H1 (cell line): Measurements from ENCODE around the gene DPEP2. TPM values are rescaled to one million over a fixed set of nuclear protein-coding genes. Genes with fewer than 3 reads are reported as not detected.

Experiments used
- CTCF ChIA-PET: fragments of 300-600 bp; sonication (Branson Sonifier 250); formaldehyde crosslinking; loops from one replicate; lab custom pipeline; 2021; ENCODE audit not compliant: partially characterized antibody; lab: Charles Lee
- POLR2A ChIA-PET: fragments of 300-600 bp; sonication (Branson Sonifier 250); formaldehyde crosslinking; loops from one replicate; lab custom pipeline; 2021; ENCODE audit warnings: inconsistent platforms; ENCODE audit not compliant: partially characterized antibody; lab: Charles Lee
- DNase-seq, 2 experiments: peaks; one replicate each; pipeline versions ENCODE4 v3.0.0 to v3.0.0-alpha.2; 2010 to 2022; ENCODE audit warnings: low spot score in 2 of 2, low read depth in 1 of 2, mixed read lengths in 1 of 2
- FAIRE-seq: peaks from 2 replicates; lab custom pipeline; 2011; peaks lifted over from hg19 to GRCh38; lab: Jason Lieb, UNC
- H2AFZ ChIP-seq: 2 replicates; pipeline ENCODE4 v1.8.1; 2012; ENCODE audit warnings: low read length, inconsistent platforms
- H2AK5ac ChIP-seq: 2 replicates; pipeline ENCODE4 v1.6.1; 2013; ENCODE audit warnings: low read depth, low read length
- H2BK120ac ChIP-seq: replicated peaks from 2 replicates; pipeline ENCODE3; 2013; ENCODE audit warnings: low read depth, low read length, inconsistent platforms
- H2BK12ac ChIP-seq: 2 replicates; pipeline ENCODE4 v1.6.1; 2013; ENCODE audit warnings: low read depth, low read length
- H2BK15ac ChIP-seq: 2 replicates; pipeline ENCODE4 v1.6.1; 2013; ENCODE audit warnings: low read length
- H2BK20ac ChIP-seq: 2 replicates; pipeline ENCODE4 v1.6.1; 2013; ENCODE audit warnings: low read length
- H2BK5ac ChIP-seq: 2 replicates; pipeline ENCODE4 v1.6.1; 2013; ENCODE audit warnings: low read depth, low read length
- H3K14ac ChIP-seq: 2 replicates; pipeline ENCODE4 v1.6.1; 2013; ENCODE audit warnings: inconsistent platforms; ENCODE audit not compliant: insufficient read length
- H3K18ac ChIP-seq: 2 replicates; pipeline ENCODE4 v1.6.1; 2013; ENCODE audit warnings: low read length; ENCODE audit errors: extremely low read depth
- H3K23ac ChIP-seq: 2 replicates; pipeline ENCODE4 v1.6.1; 2013; ENCODE audit warnings: inconsistent platforms; ENCODE audit not compliant: insufficient read length
- H3K23me2 ChIP-seq: 2 replicates; pipeline ENCODE4 v1.6.1; 2013; ENCODE audit warnings: low read depth, low read length
- H3K27ac ChIP-seq: 2 replicates; pipeline ENCODE4 v1.6.1; 2011; ENCODE audit warnings: low read depth, low read length, inconsistent platforms
- H3K27me3 ChIP-seq, 4 experiments: replicated peaks in 1 of 4; 1 replicate in 1 of 4; 2 replicates in 3 of 4; pipeline versions ENCODE4 v1.6.1 to v1.8.1; 2011 to 2013; ENCODE audit warnings: low read length in 3 of 4, mild to moderate bottlenecking in 3 of 4, inconsistent platforms in 2 of 4, mixed read lengths in 2 of 4, moderate library complexity in 1 of 4; ENCODE audit not compliant: control insufficient read depth in 3 of 4, insufficient read depth in 3 of 4; ENCODE audit errors: extremely low read depth in 1 of 4
- H3K36me3 ChIP-seq, 4 experiments: 2 replicates each; pipeline versions ENCODE4 v1.6.1 to v1.8.1; 2011 to 2013; ENCODE audit warnings: mild to moderate bottlenecking in 4 of 4, low read length in 3 of 4, moderate library complexity in 2 of 4, control low read depth in 1 of 4, inconsistent platforms in 1 of 4; ENCODE audit not compliant: insufficient read depth in 4 of 4, control insufficient read depth in 2 of 4
- H3K4ac ChIP-seq: replicated peaks from 2 replicates; pipeline ENCODE3; 2013; ENCODE audit warnings: low read length, low read depth, mixed read lengths, inconsistent platforms; ENCODE audit not compliant: insufficient read length
- H3K4me1 ChIP-seq, 4 experiments: replicated peaks in 1 of 4; 1 replicate in 1 of 4; 2 replicates in 3 of 4; pipeline versions ENCODE4 v1.6.1 to v1.8.1; 2011 to 2013; ENCODE audit warnings: low read length in 3 of 4, inconsistent platforms in 2 of 4, mixed read lengths in 1 of 4; ENCODE audit not compliant: insufficient read depth in 4 of 4, control insufficient read depth in 3 of 4
- H3K4me2 ChIP-seq, 2 experiments: 2 replicates each; pipeline versions ENCODE4 v1.6.1 to v1.8.1; 2011 to 2013; ENCODE audit warnings: low read depth in 2 of 2, low read length in 2 of 2, control low read depth in 1 of 2, inconsistent platforms in 1 of 2, mild to moderate bottlenecking in 1 of 2; ENCODE audit not compliant: insufficient read depth in 1 of 2
- H3K4me3 ChIP-seq, 4 experiments: fragments of 200-600, 300-600 bp in 1 of 4; sonication (generic), shearing (Covaris generic), sonication (Bioruptor Twin) in 1 of 4; 2 replicates each; pipeline versions ENCODE4 v1.5.1 to v1.8.1; 2011 to 2016; ENCODE audit warnings: low read length in 4 of 4, low read depth in 3 of 4, control low read depth in 2 of 4, inconsistent platforms in 2 of 4, mild to moderate bottlenecking in 2 of 4, mixed read lengths in 1 of 4, moderate library complexity in 1 of 4; ENCODE audit not compliant: insufficient read depth in 2 of 4; ENCODE audit errors: extremely low read depth in 1 of 4
- H3K56ac ChIP-seq: replicated peaks from 2 replicates; pipeline ENCODE3; 2013; ENCODE audit warnings: low read depth, mild to moderate bottlenecking, mixed read lengths, low read length, inconsistent platforms; ENCODE audit not compliant: insufficient read length
- H3K79me1 ChIP-seq: 2 replicates; pipeline ENCODE4 v1.6.1; 2013; ENCODE audit warnings: low read depth, low read length, control low read depth
- H3K79me2 ChIP-seq, 2 experiments: 2 replicates each; pipeline versions ENCODE4 v1.6.1 to v1.8.1; 2012 to 2013; ENCODE audit warnings: low read length in 2 of 2, mild to moderate bottlenecking in 2 of 2, inconsistent platforms in 1 of 2; ENCODE audit not compliant: insufficient read depth in 2 of 2, control insufficient read depth in 1 of 2
- H3K9ac ChIP-seq, 4 experiments: replicated peaks in 1 of 4; 1 replicate in 1 of 4; 2 replicates in 3 of 4; pipeline versions ENCODE4 v1.6.1 to v1.8.1; 2011 to 2013; ENCODE audit warnings: low read depth in 3 of 4, low read length in 3 of 4, control low read depth in 2 of 4, mild to moderate bottlenecking in 2 of 4, moderate library complexity in 2 of 4, inconsistent platforms in 1 of 4; ENCODE audit errors: extremely low read depth in 1 of 4
- H3K9me3 ChIP-seq, 2 experiments: 2 replicates each; pipeline versions ENCODE4 v1.6.1 to v1.8.1; 2012 to 2013; ENCODE audit warnings: mild to moderate bottlenecking in 2 of 2, moderate library complexity in 2 of 2, control low read depth in 1 of 2, inconsistent platforms in 1 of 2, low read depth in 1 of 2, low read length in 1 of 2, mixed read lengths in 1 of 2; ENCODE audit not compliant: insufficient read depth in 2 of 2
- H4K20me1 ChIP-seq, 2 experiments: replicated peaks in 1 of 2; 2 replicates each; pipeline versions ENCODE3 to v1.8.1; 2011 to 2013; ENCODE audit warnings: inconsistent platforms in 2 of 2, low read length in 2 of 2, mild to moderate bottlenecking in 1 of 2; ENCODE audit not compliant: insufficient read depth in 2 of 2, control insufficient read depth in 1 of 2
- H4K5ac ChIP-seq: 2 replicates; pipeline ENCODE4 v1.6.1; 2013; ENCODE audit warnings: low read length, low read depth, mixed read lengths, inconsistent platforms; ENCODE audit not compliant: insufficient read length
- H4K8ac ChIP-seq: 2 replicates; pipeline ENCODE4 v1.8.0; 2013; ENCODE audit warnings: mild to moderate bottlenecking, moderate library complexity, low read length, inconsistent platforms; ENCODE audit not compliant: insufficient read depth; ENCODE audit errors: extremely low read depth
- H4K91ac ChIP-seq: replicated peaks from 2 replicates; pipeline ENCODE3; 2013; ENCODE audit warnings: low read length, mixed read lengths, inconsistent platforms; ENCODE audit not compliant: insufficient read length
- ATF3 ChIP-seq: IDR thresholded peaks from 2 replicates; pipeline ENCODE4 v1.6.1; 2011; ENCODE audit warnings: low read depth, mild to moderate bottlenecking, low read length; ENCODE audit not compliant: insufficient read depth
- CBX5 ChIP-seq: fragments of 300-800, 300-1000 bp; sonication (generic); IDR thresholded peaks from 2 replicates; pipeline ENCODE4 v1.7.1; 2016; ENCODE audit warnings: antibody characterized with exemption, low read length, low read depth
- EP300 ChIP-seq, 2 experiments: IDR thresholded peaks; 1 replicate in 1 of 2; 2 replicates in 1 of 2; pipeline ENCODE4 v1.6.1; 2011 to 2012; ENCODE audit warnings: low read depth in 2 of 2, low read length in 2 of 2, mild to moderate bottlenecking in 2 of 2, borderline replicate concordance in 1 of 2, inconsistent platforms in 1 of 2, moderate library complexity in 1 of 2
- JUND ChIP-seq: IDR thresholded peaks from 2 replicates; pipeline ENCODE4 v1.6.1; 2011; ENCODE audit warnings: mild to moderate bottlenecking, improper control_type of control experiment, low read length
- MAFK ChIP-seq: IDR thresholded peaks from 2 replicates; pipeline ENCODE4 v1.6.1; 2012; ENCODE audit warnings: low read depth, mild to moderate bottlenecking, improper control_type of control experiment, low read length
- POLR2A ChIP-seq, 2 experiments: IDR thresholded peaks; 1 replicate in 1 of 2; 2 replicates in 1 of 2; pipeline ENCODE4 v1.6.1; 2011; ENCODE audit warnings: low read depth in 2 of 2, low read length in 2 of 2, mild to moderate bottlenecking in 2 of 2; ENCODE audit errors: control extremely low read depth in 1 of 2
- RAD21 ChIP-seq, 2 experiments: IDR thresholded peaks in 1 of 2; conservative IDR thresholded peaks in 1 of 2; 2 replicates each; pipeline ENCODE4 v1.6.1; 2011; ENCODE audit warnings: low read depth in 2 of 2, low read length in 2 of 2, improper control_type of control experiment in 1 of 2, inconsistent platforms in 1 of 2, mild to moderate bottlenecking in 1 of 2, moderate library complexity in 1 of 2
- RXRA ChIP-seq: IDR thresholded peaks from 2 replicates; pipeline ENCODE4 v1.6.1; 2011; ENCODE audit warnings: low read depth, mild to moderate bottlenecking, low read length, moderate library complexity; ENCODE audit not compliant: insufficient read depth
- SP2 ChIP-seq: IDR thresholded peaks from 2 replicates; pipeline ENCODE4 v1.6.1; 2012; ENCODE audit warnings: mild to moderate bottlenecking, low read length, inconsistent platforms
- TBP ChIP-seq: IDR thresholded peaks from 2 replicates; pipeline ENCODE4 v1.6.1; 2011; ENCODE audit warnings: low read depth, low read length, improper control_type of control experiment
- YY1 ChIP-seq: IDR thresholded peaks from 2 replicates; pipeline ENCODE4 v1.6.1; 2011; ENCODE audit warnings: low read depth, mild to moderate bottlenecking, low read length
- WGBS, 2 experiments: shearing (Covaris generic) in 1 of 2; methylation state at CpG; one replicate each; pipeline versions ENCODE4 v1.1.6 to v1.1.7; 2013 to 2015; ENCODE audit warnings: low lambda C conversion rate in 2 of 2, mixed read lengths in 2 of 2, inconsistent platforms in 1 of 2, low coverage in 1 of 2, missing lambda C conversion rate in 1 of 2; ENCODE audit not compliant: insufficient replicate concordance in 2 of 2, insufficient coverage in 1 of 2, insufficient read length in 1 of 2; ENCODE audit errors: extremely low coverage in 1 of 2, missing lambda C conversion rate in 1 of 2; 5-methylcytosine and 5-hydroxymethylcytosine counted together
- polyA plus RNA-seq, 7 experiments: library from polyadenylated mRNA; depleted of rRNA in 3 of 7; stranded (reverse) in 5 of 7; unstranded in 2 of 7; fragments of >200 nt in 5 of 7; fragments of 200-250 nt in 2 of 7; gene quantifications; 1 replicate in 5 of 7; 2 replicates in 1 of 7; 4 replicates in 1 of 7; pipeline versions ENCODE4 v1.2.1 to v1.2.3, GENCODE V29; 2011 to 2013; ENCODE audit warnings: missing spikeins in 2 of 7, mixed read lengths in 2 of 7
- total RNA-seq: library from RNA; stranded (reverse); fragmentation: NEBNext Ultra II Directional; extraction: Animal tissue kit (Norgen Biotek cat#: 25700); gene quantifications from 2 replicates; pipeline ENCODE4 v1.2.1, GENCODE V29; 2021

Gene DPEP2
- total and polyA plus RNA-seq, 2 of the 8 experiments (the other 6 are each of a cell fraction or from before 2014, with no cell fraction given), result not detected

GRCh38 chr16:68040506-68041288, 41.4 kb upstream of the DPEP2 start:
- H3K14ac ChIP-seq, result no peak overlapping the region
- H3K9ac ChIP-seq, result no peak overlapping the region
- H3K56ac ChIP-seq, result no peak overlapping the region
- H3K23me2 ChIP-seq, result no peaks in the 10 kb centered on the region
- peak; percentile 76 to 96 for DNase-seq
- H2BK120ac ChIP-seq, result no peak overlapping the region
- no peak overlapping the region for H3K4me2 ChIP-seq
- no peak overlapping the region for H4K5ac ChIP-seq
- H3K4me1 ChIP-seq, result no peaks in the 10 kb centered on the region
- H3K27me3 ChIP-seq, result no peaks in the 10 kb centered on the region
- no peak overlapping the region for H4K91ac ChIP-seq
- H3K79me2 ChIP-seq, result no peaks in the 10 kb centered on the region
- no peaks in the 10 kb centered on the region for H3K79me1 ChIP-seq
- no peak overlapping the region for H2BK15ac ChIP-seq
- no peak overlapping the region for H3K23ac ChIP-seq
- no peaks in the 10 kb centered on the region for H4K20me1 ChIP-seq
- H3K4ac ChIP-seq, result no peak overlapping the region
- H2BK5ac ChIP-seq, result no peak overlapping the region
- FAIRE-seq, result peak; percentile 48
- H3K18ac ChIP-seq, result no peak overlapping the region
- ChIA-PET POLR2A (interaction anchor here (0.7 to 3.6 kb wide), 3 partner anchors 18 to 43 kb away, joined by 3 to 17 read pairs (median 3); partner anchors contain the start of genes DDX28 and DUS2), CTCF (interaction anchor here (0.6 to 4.1 kb wide), 53 partner anchors 8 to 540 kb away, joined by 3 to 41 read pairs (median 5); partner anchors contain the start of genes CTRL, DDX28, DPEP2 and DUS2)
- H3K9me3 ChIP-seq, result no peaks in the 10 kb centered on the region
- H2BK12ac ChIP-seq, result no peak overlapping the region
- no peak overlapping the region for H3K27ac ChIP-seq
- peaks cover 2 to 6% (median 3%) of the 10 kb centered on the region in 4 experiments; a peak in 4 of 8 replicates for H3K36me3 ChIP-seq
- H2BK20ac ChIP-seq, result no peak overlapping the region
- no peak overlapping the region for H3K4me3 ChIP-seq
- 0 out of 2 replicates have a peak overlapping the region, but pooled peaks have one; percentile 4 for H4K8ac ChIP-seq
- H2AFZ ChIP-seq, result no peak overlapping the region
- no peak overlapping the region for H2AK5ac ChIP-seq
- 75% methylated on average over 14 of the region's 14 CpGs; no CpG with 5 or more reads in 1 of the 2 experiments for WGBS, 2 experiments
- 0 out of 2 replicates have a peak, but pooled peaks have one; percentile 18 for TF ChIP-seq JUND
- peak; percentile 36; the same call in 1 of the 2 replicates for TF ChIP-seq YY1
- no peak for TF ChIP-seq MAFK
- no peak for TF ChIP-seq ATF3
- TF ChIP-seq EP300 (IDR thresholded peaks at IDR 0.05; ENCODE audit: borderline replicate concordance in 1 of 2, low read depth in 2 of 2, low read length in 2 of 2), result no peak
- no peak for TF ChIP-seq RXRA
- TF ChIP-seq TBP, result peak; percentile 18; the same call in 1 of the 2 replicates
- TF ChIP-seq RAD21 (IDR thresholded peaks at IDR 0.05 in 1 of 2, conservative IDR thresholded peaks at IDR 0.05 in 1 of 2; ENCODE audit: low read depth in 2 of 2, low read length in 2 of 2), result peak; percentile 97
- TF ChIP-seq CBX5, result no peak
- TF ChIP-seq SP2, result no peak
- TF ChIP-seq POLR2A (IDR thresholded peaks at IDR 0.05; ENCODE audit: control extremely low read depth in 1 of 2, low read depth in 2 of 2, low read length in 2 of 2), result no peak
